Stimulated activated CD4-positive, alpha-beta T cell treated with anti-CD3 and anti-CD28 coated beads, Interleukin-1b, Interleukin-23, amount 100 ng/mL, for 24 hours (primary cell): ENCODE data around the gene METAP1D.
"Not testable (repeated sequence)": the region's sequence is repeated elsewhere in the genome, so short reads cannot be mapped to it uniquely, and the experiment has no call there.

ENCODE experiments used
- DNase-seq, 4 experiments: peaks; one replicate each; pipeline ENCODE4 v3.0.0-alpha.2; 2020; ENCODE audit warnings: low read depth in 4 of 4, low spot score in 1 of 4

The METAP1D gene

GRCh38 chr2:171996021-171996420 is 3.7 kb upstream of the METAP1D start:
- no peak for DNase-seq

GRCh38 chr2:171997031-171997430 is 2.7 kb upstream of the METAP1D start:
- not testable (repeated sequence) for DNase-seq

DNA sequence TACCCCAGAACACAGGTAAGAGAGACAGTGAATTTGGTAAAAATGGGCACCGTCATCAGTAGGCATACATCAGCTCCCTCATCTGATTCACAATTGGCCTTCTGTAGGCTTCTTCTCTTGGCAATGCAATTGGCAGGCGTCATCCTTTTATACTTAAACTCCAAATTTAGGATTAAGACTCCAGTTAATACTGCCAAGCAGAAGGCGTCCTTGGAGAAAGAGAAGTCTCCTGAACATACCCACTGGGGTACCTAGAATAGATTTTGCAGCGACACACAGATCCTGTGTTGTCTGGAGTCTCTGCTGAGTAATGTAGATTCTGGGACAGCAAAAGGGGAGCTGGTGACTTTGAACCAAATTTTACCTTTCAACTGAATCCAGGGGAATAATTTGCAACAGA is 592 bp upstream of the METAP1D start:
- no peak for DNase-seq

DNA sequence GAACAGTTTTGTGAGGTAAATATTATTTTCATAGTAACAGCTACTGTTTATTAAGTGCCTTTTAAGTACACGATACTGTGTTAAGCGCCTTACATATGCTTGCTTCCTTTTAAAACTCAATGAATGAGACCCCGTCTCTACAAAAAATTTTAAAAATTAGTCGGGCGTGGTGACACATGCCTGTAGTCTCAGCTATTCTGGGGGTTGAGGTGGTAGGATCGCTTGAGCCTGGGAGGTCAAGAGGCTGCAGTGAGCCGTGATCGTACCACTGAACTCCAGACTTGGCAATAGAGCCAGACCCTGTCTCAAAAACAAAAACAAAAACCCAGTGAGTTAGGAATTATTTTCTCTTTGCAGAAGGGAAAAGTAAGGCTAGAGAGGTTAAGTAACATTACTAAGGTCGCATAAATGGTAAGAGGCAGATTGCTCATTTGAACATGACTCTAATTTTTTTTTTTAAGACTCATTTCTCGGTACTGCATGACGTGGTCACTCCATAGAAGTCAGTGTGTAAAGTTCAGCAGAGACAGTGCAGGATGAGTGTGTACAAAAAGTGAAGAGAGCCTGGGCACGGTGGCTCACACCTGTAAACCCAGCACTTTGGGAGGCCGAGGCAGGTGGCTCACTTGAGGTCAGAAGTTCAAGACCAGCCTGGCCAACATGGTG is 1.1 kb downstream of the METAP1D start:
- no peak for DNase-seq

DNA sequence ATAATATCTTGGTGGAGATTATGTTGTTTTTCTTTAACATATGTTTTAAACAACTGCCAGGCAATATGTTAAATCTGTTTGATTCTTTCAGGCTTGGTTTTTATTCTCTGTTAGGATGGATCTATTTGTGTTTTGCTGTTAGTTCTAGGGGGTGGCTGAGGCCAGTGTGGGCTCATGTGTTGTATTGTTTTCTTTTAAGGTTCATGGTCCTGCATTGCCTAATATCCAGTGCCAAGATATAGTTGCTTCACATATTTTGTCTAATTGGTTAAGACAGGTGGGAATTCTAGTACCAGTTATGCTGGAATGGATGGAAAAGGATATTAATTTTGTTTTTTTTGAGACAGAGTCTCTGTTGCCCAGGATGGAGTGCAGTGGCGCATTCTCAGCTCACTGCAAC is 7.6 kb downstream of the METAP1D start:
- DNase-seq, result no peak

DNA sequence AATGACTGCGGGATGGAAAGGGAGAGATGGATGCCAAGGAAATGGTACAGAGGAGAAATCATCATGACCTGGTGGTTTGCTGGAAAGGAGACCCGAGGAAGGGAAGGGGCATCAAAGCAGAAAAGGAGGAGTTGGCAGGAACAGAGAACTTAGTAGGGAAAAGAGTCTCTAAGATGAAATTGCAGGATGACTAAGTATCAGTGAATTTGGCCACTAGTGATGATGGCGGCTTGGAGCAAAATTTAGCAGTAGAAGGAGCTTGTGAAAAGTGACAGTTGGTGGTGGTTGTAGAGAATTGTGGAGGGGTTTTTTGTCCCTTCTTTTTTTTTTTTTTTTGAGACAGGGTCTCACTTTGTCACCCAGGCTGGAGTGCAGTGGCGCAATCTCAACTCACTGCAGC is 10.1 kb downstream of the METAP1D start:
- no peak for DNase-seq

DNA sequence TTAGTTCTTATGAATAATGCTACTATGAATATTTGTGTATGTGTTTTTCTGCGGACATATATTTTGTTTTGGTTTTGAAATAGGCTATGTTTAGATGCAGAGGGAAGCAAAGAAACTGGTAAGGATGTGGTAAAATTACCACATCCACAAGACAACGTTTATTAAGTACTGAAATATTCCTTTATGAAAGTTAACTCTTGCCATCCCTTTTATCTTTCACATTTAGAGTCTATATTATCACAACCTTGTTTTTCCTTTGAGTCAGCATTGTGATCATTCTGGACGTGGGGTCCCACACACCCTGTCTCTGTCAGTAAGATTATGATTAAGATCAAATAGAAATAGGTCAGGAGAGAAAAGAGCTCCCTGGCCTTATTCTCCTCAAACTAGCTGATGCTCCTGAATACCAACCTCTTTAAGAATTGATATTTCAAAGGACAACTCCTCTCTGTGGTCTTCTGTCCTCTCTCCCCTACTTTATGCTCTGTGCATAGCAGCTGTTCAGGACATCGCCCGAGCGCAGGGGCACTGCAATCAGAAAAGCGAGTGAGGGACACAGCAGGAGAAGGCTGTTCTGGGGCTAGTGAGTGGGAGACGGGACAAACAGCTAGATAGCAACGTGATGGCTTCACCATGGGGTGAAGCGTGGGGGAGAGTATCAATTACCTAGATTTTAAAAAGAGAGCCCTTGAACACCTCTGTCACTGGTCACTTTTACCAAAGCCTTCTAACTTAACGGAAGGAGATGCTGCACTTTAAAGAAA is 12.2 kb downstream of the METAP1D start:
- DNase-seq, result no peak

- DNase-seq, result no peak
Measured at GRCh38 chr2:172012677-172013391, 13.1 kb downstream of the METAP1D start.

GRCh38 chr2:172013396-172013795 is 13.6 kb downstream of the METAP1D start:
- no peak for DNase-seq

DNA sequence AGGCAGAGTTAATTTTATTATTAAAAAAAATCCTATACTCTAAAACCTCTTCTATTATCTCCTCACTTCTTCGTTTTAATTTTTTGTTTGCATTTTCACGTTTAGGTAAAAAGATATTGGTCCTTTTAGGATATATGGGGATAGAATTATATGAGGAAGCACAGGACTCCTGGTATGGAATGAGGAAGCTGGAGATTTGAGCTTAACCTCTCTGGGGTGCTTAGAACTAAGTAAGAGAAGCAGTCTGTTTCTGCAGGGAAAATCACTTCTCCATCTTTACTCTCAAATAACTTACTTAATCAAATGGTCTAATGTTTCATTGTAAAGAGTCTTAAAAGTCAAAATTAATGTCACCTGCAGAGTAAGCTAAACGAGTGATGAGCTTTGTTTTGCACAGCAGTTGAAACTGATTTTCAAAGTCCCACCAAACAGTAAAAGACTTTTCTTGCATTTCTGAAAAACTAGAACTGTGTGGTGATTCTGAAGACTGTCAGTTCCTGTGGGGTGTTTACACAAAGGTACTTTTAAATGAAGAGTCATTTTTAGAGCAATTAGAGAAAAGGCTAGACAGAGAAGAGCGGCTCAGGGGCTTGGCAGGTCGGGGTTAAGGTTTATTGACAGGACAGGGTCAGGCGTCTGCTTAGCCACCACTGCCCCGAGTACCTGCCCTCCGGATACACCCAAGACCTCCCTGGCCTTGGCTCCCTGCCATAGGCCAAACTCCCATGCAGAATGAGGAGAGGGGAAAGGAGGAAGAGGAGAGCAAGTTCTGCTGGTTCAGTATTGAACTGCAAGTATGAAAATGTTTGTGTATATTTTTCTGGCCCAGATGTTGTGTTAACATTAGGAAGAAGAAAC is 21.6 kb downstream of the METAP1D start:
- DNase-seq, result no peak

- no peak for DNase-seq
Measured at GRCh38 chr2:172021955-172022354, 22.2 kb downstream of the METAP1D start.

GRCh38 chr2:172031536-172031935 is 31.8 kb downstream of the METAP1D start:
- no peak for DNase-seq

- DNase-seq, result no peak
Measured at GRCh38 chr2:172038121-172038520, 38.4 kb downstream of the METAP1D start.

DNA sequence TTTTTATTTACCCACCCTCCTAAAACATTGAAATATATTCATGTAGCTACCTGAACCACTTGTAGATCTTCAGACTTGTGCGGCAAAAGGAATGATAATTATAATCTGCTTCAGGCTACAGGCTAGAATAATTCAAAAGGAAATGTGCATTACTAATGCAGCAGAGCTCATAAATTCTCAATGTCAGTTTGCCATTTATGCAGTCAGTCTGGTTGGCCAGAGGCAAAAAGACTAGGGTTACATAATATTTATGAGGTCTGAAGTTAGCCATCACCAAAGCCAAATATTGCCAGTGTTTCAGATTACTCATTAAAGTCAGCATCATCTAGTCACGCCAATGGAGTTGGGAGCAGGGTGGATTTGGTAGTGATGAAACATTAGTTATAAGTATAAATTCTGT is 38.9 kb downstream of the METAP1D start:
- DNase-seq, result no peak

DNA sequence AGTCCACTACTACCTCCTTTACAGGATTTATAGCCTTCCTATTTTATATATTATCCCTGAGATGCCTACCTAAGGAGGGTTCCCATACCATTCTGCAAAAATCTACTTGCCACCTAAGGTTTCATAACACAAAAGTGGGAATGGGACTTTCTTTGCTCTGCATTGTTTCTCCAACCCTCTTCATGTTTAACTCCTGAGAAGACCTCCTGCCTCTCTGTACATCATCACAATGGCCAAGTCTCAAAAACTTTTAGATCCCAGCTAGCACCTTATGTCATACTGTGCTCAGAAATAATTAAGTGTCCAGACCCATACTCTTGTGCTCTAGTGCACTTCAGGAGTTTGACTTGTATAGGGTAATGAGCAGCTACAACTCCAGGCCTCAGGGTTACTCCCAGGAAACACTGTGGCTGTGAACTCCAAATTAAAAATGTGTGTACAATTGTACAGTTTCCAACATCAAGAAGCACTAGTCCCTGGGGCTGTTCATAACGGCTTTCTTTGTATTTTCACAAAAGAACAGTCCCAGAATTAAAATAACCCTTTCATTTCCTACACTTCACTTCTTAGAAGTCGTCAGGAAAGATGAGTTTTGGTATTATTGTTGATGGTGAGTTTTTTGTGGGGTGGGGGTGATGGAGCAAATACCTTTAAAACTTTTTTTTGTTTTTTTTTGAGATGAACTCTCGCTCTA is 39.4 kb downstream of the METAP1D start:
- no peak for DNase-seq

DNA sequence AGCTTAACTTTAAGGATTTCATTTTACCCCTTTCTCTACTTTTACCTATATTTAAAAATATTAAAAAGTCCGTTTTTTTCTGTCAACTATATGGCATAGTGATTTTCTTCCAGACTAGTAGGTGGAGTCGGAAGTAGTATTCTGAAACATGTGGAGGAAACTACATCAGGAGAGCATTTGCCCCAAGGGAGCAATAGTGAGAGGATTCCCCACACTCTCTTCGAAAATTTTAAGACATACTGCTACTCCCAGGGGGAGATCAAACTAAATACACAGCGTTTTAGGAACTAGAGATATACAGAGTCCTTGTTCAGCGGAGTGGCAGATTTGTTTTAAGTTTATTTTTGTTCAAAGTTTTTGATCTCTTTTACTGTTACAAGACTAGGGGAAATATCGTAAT is 40.6 kb downstream of the METAP1D start:
- DNase-seq, result no peak

GRCh38 chr2:172046080-172046678 is 46.4 kb downstream of the METAP1D start:
- no peak for DNase-seq

DNA sequence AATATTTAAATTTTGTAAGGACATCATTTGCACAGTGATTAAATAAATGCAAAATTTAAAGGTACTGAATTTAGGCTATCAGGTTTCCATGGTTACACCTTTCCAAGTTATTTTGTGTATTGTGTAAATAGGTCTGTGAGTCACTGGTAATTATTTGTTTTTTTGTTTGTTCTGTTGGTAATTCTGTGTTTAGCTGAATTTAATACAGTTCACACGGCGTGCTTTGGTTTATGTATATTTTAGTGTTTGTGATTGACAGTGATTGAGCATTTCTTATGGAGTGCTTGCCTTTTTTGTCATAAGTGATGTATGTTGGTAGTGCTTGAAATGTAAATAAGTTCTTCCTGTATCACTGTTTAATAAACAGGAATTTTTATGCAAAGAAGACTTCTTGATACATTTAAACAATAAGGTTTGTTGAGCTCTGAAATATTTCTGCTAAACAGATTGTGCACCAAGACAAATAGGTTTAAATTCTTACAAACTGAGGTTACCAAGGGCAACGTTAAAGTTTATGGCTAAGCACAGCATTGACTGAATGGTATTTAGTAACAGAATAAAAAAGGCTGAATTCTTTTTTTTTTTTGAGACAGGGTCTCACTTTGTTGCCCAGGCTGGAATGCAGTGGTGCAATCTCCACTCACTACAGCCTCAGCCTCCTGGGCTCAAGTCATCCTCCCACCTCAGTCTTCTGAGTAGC is 47.3 kb downstream of the METAP1D start:
- no peak for DNase-seq
